NCI-H460 (cell line): ENCODE results near the gene DCC. TPM values are rescaled to one million over a fixed set of nuclear protein-coding genes. Genes with fewer than 3 reads are reported as not detected.

ENCODE experiments used
- DNase-seq: peaks from one replicate; pipeline ENCODE4 v3.0.0-alpha.2; 2016; ENCODE audit warnings: low read depth; ENCODE audit errors: extremely low read depth
- total RNA-seq: library from RNA; depleted of rRNA; stranded (reverse); fragments of >200 nt; shearing (Covaris generic); gene quantifications from 2 replicates; pipeline ENCODE4 v1.2.3, GENCODE V29; 2014

The DCC gene
- total RNA-seq, 1 experiment from 2014 or later: 0.05 TPM

GRCh38 chr18:53142005-53142404 lies 802.0 kb downstream of the DCC start:
- no peak for DNase-seq

DNA sequence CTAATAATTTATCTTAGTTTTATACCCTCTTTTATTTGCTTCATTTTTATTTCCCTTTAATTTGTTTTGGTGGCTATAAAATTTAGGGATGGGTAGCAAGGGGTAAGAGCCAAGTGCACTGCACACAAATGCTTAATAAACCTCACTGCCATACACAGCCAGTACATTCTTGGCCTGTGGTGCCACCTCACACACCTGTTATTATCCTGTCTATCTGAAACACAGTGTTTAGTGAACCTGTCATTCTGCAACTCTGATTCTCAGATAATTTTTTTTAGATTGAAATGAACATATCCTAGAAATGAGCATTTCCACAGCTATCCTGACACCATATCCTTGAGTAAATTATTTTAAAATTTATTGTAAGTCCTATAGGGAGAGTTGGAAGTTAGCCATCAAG lies 807.5 kb downstream of the DCC start:
- no peak for DNase-seq

DNA sequence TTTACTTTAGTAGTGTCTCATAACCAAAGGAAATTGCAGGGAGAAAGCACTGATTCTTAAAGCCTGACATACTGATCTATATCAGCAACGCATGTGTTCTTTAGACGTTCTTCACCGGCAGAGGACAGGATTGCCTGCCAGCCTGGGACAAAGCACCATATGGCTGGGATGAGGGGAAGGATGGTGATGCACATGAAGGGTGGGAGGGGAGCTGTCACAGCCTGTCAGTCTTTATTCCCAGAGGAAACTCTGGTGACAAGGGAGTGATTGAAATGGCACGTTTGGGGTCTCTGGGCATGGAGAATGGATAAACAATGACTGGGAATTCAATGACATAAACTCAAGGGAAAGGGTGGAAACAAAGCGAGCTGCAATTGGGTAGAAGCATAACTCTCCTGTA lies 808.1 kb downstream of the DCC start:
- DNase-seq: no peak

DNA sequence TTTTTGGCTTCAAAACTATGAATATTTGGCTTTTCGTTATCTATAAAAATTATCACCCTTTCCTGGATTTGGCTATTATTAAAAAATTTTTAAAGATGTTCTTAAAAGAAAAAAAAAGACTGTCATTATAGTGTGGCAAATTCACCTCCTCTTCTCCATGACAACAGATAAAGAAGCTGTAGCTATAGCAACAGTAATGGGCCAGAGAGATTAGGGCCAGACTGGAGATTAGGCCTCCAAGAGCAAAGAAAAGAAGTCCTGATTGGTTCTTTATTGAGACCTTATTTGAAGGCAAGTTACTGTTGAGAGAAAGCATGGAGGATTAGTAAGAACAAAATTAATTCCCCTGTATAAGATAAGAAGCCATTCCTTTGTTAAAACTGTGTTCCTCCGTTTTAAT lies 812.5 kb downstream of the DCC start:
- DNase-seq: no peak

GRCh38 chr18:53153281-53153680 lies 813.3 kb downstream of the DCC start:
- DNase-seq: peak; percentile 1

- DNase-seq: no peak
Measured at GRCh38 chr18:53153800-53154199, 813.8 kb downstream of the DCC start.

DNA sequence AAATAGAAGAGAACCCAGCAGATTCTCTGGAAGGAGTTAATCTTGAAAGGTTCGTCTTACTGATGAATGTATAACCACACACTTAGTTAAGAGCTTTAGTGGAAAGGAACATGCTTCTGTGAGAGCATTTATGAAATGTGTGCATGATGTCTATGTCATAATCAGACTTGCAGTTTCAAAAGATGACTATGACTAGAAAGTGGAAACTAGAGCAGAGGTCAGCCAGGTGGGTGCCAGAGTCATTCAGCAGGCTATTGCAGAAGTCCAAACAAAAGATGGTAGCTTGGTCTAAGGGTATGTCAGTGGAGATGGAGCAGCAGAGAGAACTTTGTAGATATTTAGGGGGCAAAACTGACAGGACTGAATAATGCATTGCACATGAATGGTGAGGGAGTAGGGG lies 825.8 kb downstream of the DCC start:
- DNase-seq: no peak

DNA sequence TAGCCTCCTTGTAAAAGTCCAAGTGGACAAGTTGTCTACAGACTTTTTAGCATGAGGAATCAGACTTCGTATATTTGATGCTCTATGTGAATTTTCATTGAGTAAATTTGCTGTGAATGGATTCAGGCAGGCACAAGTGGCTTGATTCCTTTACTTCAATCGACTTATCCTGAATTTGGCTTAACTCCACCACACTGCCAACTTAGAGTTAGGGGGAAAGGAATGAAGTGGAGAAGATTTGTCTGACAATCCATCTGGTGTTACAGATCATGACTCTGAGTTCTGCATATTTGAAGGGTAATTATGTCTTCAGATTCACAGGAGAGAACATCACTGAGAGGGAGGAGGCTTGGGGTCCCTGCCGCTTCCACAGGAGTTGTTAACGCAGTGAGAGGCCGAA lies 829.3 kb downstream of the DCC start:
- no peak for DNase-seq

GRCh38 chr18:53191634-53192033 lies 851.6 kb downstream of the DCC start:
- DNase-seq: no peak

- DNase-seq: no peak
Measured at GRCh38 chr18:53193870-53194269, 853.9 kb downstream of the DCC start.

GRCh38 chr18:53219853-53220252 lies 879.9 kb downstream of the DCC start:
- no peak for DNase-seq

- no peak for DNase-seq
Measured at GRCh38 chr18:53224128-53224778, 884.3 kb downstream of the DCC start.

GRCh38 chr18:53225567-53226325 lies 885.7 kb downstream of the DCC start:
- no peak for DNase-seq

GRCh38 chr18:53234610-53235009 lies 894.6 kb downstream of the DCC start:
- DNase-seq: no peak

DNA sequence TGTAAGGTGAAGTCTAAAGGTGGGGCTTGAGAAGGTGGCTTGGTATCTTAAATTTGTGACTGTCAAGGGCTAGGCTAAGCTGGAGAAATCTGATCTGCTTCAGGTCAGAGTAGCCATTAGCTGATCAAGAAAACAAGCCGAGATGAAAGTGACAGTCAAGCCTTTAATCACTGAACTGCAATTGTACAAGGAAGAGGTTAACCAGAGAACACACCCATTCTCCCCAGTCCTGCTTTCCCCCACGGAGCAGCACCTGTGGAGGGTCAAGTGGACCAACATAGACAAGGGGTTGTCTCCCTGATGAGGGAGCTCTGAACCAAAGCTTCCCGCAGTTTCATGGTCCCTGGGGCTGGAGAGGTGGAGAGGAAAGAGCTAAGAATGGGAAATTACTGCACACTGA lies 901.2 kb downstream of the DCC start:
- no peak for DNase-seq

DNA sequence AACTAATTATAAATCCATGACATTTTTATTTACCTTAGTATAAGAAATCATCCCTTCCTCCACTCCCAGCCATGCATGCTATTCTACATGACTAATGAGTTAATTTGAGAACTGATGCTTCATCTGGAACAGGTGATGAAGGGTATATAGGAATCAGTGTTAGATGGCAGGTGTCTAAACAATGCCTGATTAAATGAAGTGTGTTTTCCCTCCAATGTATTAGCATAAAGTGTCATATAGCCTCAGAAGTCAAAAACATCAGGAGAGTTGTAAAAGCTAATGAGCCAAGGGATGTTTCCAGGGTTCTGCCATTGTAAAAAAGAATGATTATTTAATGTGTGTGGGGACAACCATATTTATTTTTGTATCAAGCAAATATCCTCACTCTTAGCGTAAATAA lies 913.8 kb downstream of the DCC start:
- DNase-seq: no peak

GRCh38 chr18:53254265-53254664 lies 914.3 kb downstream of the DCC start:
- DNase-seq: no peak

GRCh38 chr18:53261241-53261640 lies 921.2 kb downstream of the DCC start:
- no peak for DNase-seq

DNA sequence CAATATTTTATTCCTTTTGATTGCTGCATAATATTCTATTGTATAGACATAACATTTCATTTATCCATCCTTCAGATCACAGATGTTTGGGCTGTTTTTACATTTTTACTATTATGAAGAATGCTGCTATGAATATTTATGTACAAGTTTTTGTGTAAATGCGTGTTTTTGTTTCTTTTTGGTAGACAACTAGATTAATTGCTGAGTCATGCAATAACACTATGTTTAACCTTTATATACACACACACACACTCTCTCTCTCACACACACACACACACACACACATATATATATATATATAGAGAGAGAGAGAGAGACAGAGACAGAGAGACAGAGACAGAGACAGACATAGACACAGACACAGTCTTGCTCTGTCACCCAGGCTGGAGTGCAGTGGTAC lies 926.9 kb downstream of the DCC start:
- no peak for DNase-seq

GRCh38 chr18:53268455-53268854 lies 928.5 kb downstream of the DCC start:
- no peak for DNase-seq

GRCh38 chr18:53281406-53281805 lies 941.4 kb downstream of the DCC start:
- DNase-seq: no peak

DNA sequence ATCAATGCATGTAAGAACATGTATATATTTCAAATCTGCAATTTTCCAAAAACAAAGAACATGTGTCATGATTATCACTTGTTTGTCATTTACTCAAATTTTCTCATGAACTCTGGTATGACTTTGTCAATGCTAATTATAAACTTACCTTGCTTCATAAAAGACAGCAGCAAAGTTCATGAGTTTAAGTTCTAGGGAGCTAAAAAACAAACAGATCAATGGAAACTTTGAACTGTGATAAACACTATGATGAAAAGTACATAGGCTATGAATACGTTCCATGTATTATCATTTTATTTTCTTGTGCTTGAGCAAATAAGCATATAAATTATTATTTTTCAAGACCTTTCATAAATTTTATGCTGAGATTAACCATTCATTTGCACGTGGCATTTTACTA lies 943.7 kb downstream of the DCC start:
- DNase-seq: no peak

DNA sequence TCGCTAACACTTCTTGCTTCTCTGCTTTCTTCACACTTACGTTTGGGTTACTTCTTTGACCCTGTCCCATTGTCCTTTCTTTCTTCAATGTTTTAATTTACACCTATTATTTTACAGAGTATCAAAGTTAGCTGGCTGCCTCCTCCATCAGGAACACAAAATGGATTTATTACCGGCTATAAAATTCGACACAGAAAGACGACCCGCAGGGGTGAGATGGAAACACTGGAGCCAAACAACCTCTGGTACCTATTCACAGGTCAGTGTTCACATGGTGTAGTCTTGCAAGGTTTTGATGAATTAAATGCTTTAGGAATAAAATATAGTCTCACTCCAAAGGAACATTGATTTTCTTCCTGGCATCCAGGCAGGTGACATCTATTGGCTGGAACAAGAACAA lies 965.5 kb downstream of the DCC start:
- DNase-seq: no peak
